WTC11 (cell line): Measurements from ENCODE around the gene UBE3A. TPM values are rescaled to one million over a fixed set of nuclear protein-coding genes. Genes with fewer than 3 reads are reported as not detected.

Source experiments
- ATAC-seq: fragments of 200-7000 bp; cut with Tn5 transposase; 2 replicates; pipeline ENCODE4 v1.10.0; 2021; ENCODE audit warnings: mild to moderate bottlenecking, moderate library complexity
- CTCF ChIA-PET: fragments of 300-600 bp; sonication (Branson Sonifier 250); formaldehyde crosslinking; loops from one replicate; lab custom pipeline; 2021; ENCODE audit warnings: antibody characterized with exemption; lab: Charles Lee
- POLR2A ChIA-PET: fragments of 350-600 bp; sonication (Branson Sonifier 250); formaldehyde crosslinking; loops from one replicate; lab custom pipeline; 2021; ENCODE audit warnings: antibody characterized with exemption; lab: Charles Lee
- DNase-seq: peaks from one replicate; pipeline ENCODE4 v3.0.0; 2021; ENCODE audit warnings: low spot score
- H3K27ac Mint-ChIP-seq: 2 replicates; pipeline ENCODE4 v1.8.0; 2021; ENCODE audit warnings: mixed read lengths
- H3K27me3 Mint-ChIP-seq: 2 replicates; pipeline ENCODE4 v1.8.0; 2021; ENCODE audit warnings: low read depth, mild to moderate bottlenecking, moderate library complexity, mixed read lengths
- H3K36me3 Mint-ChIP-seq: 2 replicates; pipeline ENCODE4 v1.8.0; 2021; ENCODE audit warnings: mixed read lengths
- H3K4me1 Mint-ChIP-seq: 2 replicates; pipeline ENCODE4 v1.8.0; 2022; ENCODE audit warnings: mixed read lengths
- H3K4me3 Mint-ChIP-seq: 2 replicates; pipeline ENCODE4 v1.8.0; 2021; ENCODE audit warnings: mild to moderate bottlenecking, moderate library complexity, mixed read lengths
- H3K9me3 Mint-ChIP-seq: 2 replicates; pipeline ENCODE4 v1.8.0; 2021; ENCODE audit warnings: mixed read lengths
- CBFB ChIP-seq: sonication (generic); formaldehyde crosslinking; IDR thresholded peaks from 2 replicates; pipeline ENCODE4 v1.8.1; 2022; ENCODE audit warnings: mild to moderate bottlenecking, low read depth, missing genetic modification reagents
- CREM ChIP-seq: sonication (generic); formaldehyde crosslinking; IDR thresholded peaks from 2 replicates; pipeline ENCODE4 v1.8.1; 2022; ENCODE audit warnings: mild to moderate bottlenecking, missing genetic modification reagents, moderate library complexity
- GRHL2 ChIP-seq: fragments of 250-450 bp; sonication (Bioruptor Pico); IDR thresholded peaks from 2 replicates; pipeline ENCODE4 v1.8.0; 2022; ENCODE audit warnings: mild to moderate bottlenecking, moderate library complexity; ENCODE audit not compliant: insufficient replicate concordance, severe bottlenecking
- GTF2I ChIP-seq: fragments of 250-450 bp; sonication (Bioruptor Pico); conservative IDR thresholded peaks from 2 replicates; pipeline ENCODE4 v1.4.0; 2021; ENCODE audit warnings: mild to moderate bottlenecking
- IRF2 ChIP-seq: sonication (generic); formaldehyde crosslinking; IDR thresholded peaks from 2 replicates; pipeline ENCODE4 v1.8.0; 2022; ENCODE audit warnings: low read depth, missing genetic modification reagents, borderline replicate concordance
- JAZF1 ChIP-seq: fragments of 250-450 bp; sonication (Bioruptor Pico); IDR thresholded peaks from 2 replicates; pipeline ENCODE4 v1.9.0; 2021; ENCODE audit warnings: moderate library complexity, mild to moderate bottlenecking, inconsistent platforms
- JUN ChIP-seq: sonication (generic); formaldehyde crosslinking; IDR thresholded peaks from 2 replicates; pipeline ENCODE4 v1.8.0; 2023; ENCODE audit warnings: mild to moderate bottlenecking, missing genetic modification reagents
- NFYB ChIP-seq: sonication (generic); formaldehyde crosslinking; conservative IDR thresholded peaks from 2 replicates; pipeline ENCODE4 v1.8.0; 2022; ENCODE audit warnings: low read depth, missing genetic modification reagents
- NR2C2 ChIP-seq: sonication (generic); formaldehyde crosslinking; IDR thresholded peaks from 2 replicates; pipeline ENCODE4 v1.8.0; 2022; ENCODE audit warnings: mild to moderate bottlenecking, missing genetic modification reagents
- NR3C1 ChIP-seq: sonication (generic); formaldehyde crosslinking; conservative IDR thresholded peaks from 2 replicates; pipeline ENCODE4 v1.8.1; 2023; ENCODE audit warnings: low read depth, mild to moderate bottlenecking, missing genetic modification reagents
- PRRX2 ChIP-seq: fragments of 250-450 bp; sonication (Bioruptor Pico); IDR thresholded peaks from 2 replicates; pipeline ENCODE4 v1.8.0; 2021; ENCODE audit warnings: mild to moderate bottlenecking
- ZNF416 ChIP-seq: fragments of 250-450 bp; sonication (Bioruptor Pico); IDR thresholded peaks from 2 replicates; pipeline ENCODE4 v1.9.0; 2021; ENCODE audit warnings: mild to moderate bottlenecking, inconsistent platforms
- total RNA-seq: library from RNA; stranded (reverse); gene quantifications from 3 replicates; pipeline ENCODE4 v1.2.3, GENCODE V29; 2021
- TF ChIP-seq, protein P1 (sequence below): sonication (generic); formaldehyde crosslinking; IDR thresholded peaks from 2 replicates; pipeline ENCODE4 v1.8.1; 2023; ENCODE audit warnings: mild to moderate bottlenecking, moderate library complexity, missing genetic modification reagents
- TF ChIP-seq, protein P2 (sequence below): fragments of 200-600 bp; IDR thresholded peaks from 2 replicates; pipeline ENCODE4 v1.8.0; 2022; ENCODE audit warnings: antibody characterized with exemption
- TF ChIP-seq, protein P3 (sequence below): sonication (generic); formaldehyde crosslinking; IDR thresholded peaks from 2 replicates; pipeline ENCODE4 v1.8.0; 2023; ENCODE audit warnings: missing genetic modification reagents
- TF ChIP-seq, protein P4 (sequence below): fragments of 250-450 bp; sonication (Bioruptor Pico); IDR thresholded peaks from 2 replicates; pipeline ENCODE4 v1.9.0; 2021; ENCODE audit warnings: mild to moderate bottlenecking
- TF ChIP-seq, protein P5 (sequence below): sonication (generic); formaldehyde crosslinking; IDR thresholded peaks from 2 replicates; pipeline ENCODE4 v1.8.1; 2023; ENCODE audit warnings: mild to moderate bottlenecking, missing genetic modification reagents
- TF ChIP-seq, protein P6 (sequence below): sonication (generic); formaldehyde crosslinking; IDR thresholded peaks from 2 replicates; pipeline ENCODE4 v1.8.0; 2023; ENCODE audit warnings: missing genetic modification reagents, mild to moderate bottlenecking, borderline replicate concordance
- TF ChIP-seq, protein P7 (sequence below): sonication (generic); formaldehyde crosslinking; IDR thresholded peaks from 2 replicates; pipeline ENCODE4 v1.8.0; 2022; ENCODE audit warnings: mild to moderate bottlenecking, missing genetic modification reagents

The UBE3A gene
- total RNA-seq, 1 experiment from 2014 or later: 120 TPM

DNA sequence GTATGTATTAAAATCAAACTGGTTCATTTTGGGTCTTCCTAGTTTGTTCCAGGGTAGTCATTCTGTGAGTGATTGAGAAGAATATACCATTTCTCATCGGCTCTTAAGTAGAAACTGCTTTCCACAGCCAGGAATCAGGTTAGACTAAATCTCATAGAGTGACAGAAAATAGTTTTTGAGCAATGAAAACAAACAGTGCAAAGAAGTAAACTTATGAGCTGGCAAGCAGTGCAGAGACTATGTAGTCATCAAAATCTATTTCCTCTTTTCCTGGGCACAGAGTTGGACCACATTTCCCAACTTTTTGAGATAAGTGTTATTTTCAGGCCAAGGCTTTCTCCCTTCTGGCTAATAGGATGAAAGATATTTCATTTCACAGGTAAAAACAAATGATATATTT lies 66.5 kb downstream of the UBE3A start:
- Mint-ChIP-seq H3K9me3 (no peaks in the 10 kb centered on the region), H3K4me3 (no peak overlapping the region), H3K36me3 (peaks cover 53% of the 10 kb centered on the region), H3K27ac (no peak overlapping the region), H3K4me1 (peaks cover 4% of the 10 kb centered on the region), H3K27me3 (no peaks in the 10 kb centered on the region)
- ChIA-PET CTCF (no interaction called here), POLR2A (no interaction called here)
- DNase-seq: no peak
- TF ChIP-seq, protein P1, sequence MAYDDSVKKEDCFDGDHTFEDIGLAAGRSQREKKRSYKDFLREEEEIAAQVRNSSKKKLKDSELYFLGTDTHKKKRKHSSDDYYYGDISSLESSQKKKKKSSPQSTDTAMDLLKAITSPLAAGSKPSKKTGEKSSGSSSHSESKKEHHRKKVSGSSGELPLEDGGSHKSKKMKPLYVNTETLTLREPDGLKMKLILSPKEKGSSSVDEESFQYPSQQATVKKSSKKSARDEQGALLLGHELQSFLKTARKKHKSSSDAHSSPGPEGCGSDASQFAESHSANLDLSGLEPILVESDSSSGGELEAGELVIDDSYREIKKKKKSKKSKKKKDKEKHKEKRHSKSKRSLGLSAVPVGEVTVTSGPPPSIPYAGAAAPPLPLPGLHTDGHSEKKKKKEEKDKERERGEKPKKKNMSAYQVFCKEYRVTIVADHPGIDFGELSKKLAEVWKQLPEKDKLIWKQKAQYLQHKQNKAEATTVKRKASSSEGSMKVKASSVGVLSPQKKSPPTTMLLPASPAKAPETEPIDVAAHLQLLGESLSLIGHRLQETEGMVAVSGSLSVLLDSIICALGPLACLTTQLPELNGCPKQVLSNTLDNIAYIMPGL: no peak
- TF ChIP-seq, protein P2, sequence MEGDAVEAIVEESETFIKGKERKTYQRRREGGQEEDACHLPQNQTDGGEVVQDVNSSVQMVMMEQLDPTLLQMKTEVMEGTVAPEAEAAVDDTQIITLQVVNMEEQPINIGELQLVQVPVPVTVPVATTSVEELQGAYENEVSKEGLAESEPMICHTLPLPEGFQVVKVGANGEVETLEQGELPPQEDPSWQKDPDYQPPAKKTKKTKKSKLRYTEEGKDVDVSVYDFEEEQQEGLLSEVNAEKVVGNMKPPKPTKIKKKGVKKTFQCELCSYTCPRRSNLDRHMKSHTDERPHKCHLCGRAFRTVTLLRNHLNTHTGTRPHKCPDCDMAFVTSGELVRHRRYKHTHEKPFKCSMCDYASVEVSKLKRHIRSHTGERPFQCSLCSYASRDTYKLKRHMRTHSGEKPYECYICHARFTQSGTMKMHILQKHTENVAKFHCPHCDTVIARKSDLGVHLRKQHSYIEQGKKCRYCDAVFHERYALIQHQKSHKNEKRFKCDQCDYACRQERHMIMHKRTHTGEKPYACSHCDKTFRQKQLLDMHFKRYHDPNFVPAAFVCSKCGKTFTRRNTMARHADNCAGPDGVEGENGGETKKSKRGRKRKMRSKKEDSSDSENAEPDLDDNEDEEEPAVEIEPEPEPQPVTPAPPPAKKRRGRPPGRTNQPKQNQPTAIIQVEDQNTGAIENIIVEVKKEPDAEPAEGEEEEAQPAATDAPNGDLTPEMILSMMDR: no peak
- TF ChIP-seq, protein P3, sequence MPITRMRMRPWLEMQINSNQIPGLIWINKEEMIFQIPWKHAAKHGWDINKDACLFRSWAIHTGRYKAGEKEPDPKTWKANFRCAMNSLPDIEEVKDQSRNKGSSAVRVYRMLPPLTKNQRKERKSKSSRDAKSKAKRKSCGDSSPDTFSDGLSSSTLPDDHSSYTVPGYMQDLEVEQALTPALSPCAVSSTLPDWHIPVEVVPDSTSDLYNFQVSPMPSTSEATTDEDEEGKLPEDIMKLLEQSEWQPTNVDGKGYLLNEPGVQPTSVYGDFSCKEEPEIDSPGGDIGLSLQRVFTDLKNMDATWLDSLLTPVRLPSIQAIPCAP (CRISPR knock-in tag): no peak
- TF ChIP-seq PRRX2 (CRISPR knock-in tag): no peak
- TF ChIP-seq ZNF416: no peak
- no peak for TF ChIP-seq NR2C2 (CRISPR knock-in tag)
- TF ChIP-seq JAZF1: no peak
- TF ChIP-seq CBFB (CRISPR knock-in tag): no peak
- no peak for TF ChIP-seq JUN (CRISPR knock-in tag)
- ATAC-seq: no peak

DNA sequence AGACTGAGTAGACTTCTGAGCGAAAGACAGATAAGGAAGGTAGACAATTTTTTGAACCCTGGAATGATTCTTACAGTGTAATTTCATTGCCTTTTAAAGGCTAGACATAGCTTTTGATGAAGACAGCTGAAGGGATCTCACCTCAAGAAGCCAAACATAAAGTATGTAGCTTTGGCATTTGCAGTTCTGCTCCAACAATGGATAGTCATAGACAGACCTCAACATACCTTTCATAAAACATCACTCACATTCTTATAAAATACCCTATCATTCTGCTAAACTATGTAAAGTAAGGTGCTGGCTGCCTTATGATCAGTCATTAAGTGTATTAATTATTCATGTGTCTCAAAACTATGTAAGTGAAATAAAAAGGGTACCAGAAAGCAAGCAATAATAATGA lies 70.0 kb downstream of the UBE3A start:
- no peak for DNase-seq
- CTCF ChIA-PET: no interaction called here
- H3K27ac Mint-ChIP-seq: peak overlapping the region; percentile 17; the same call in 1 of the 2 replicates

DNA sequence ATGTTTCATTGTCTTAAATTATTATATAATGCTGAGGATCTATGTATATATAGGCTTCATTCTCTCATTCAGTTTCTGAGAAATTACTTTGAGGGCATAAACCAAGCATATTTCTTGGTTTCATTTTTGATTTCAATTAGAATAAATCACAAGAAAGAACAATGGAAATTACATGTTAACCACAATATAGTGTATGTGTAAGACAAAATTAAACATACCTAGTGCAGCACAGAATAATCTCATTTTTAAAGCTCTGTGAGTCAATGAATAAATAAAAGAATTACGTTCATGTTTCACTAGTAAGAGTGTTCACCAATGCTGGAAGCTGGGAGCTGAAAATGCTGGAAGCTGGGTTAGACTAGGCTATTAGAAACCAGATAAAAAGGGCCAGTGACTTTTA lies 72.8 kb downstream of the UBE3A start:
- Mint-ChIP-seq H3K9me3 (no peaks in the 10 kb centered on the region), H3K27me3 (no peaks in the 10 kb centered on the region), H3K4me1 (peaks cover 4% of the 10 kb centered on the region), H3K4me3 (no peak overlapping the region), H3K27ac (no peak overlapping the region), H3K36me3 (peaks cover 17% of the 10 kb centered on the region)
- CTCF ChIA-PET: no interaction called here
- DNase-seq (no peak), ATAC-seq (no peak)
- POLR2A ChIA-PET: interaction anchor here (0.6 kb wide), 1 partner anchor 1719 kb away, joined by 5 read pairs; no protein-coding TSS in a partner anchor
- TF ChIP-seq JUN (CRISPR knock-in tag) (no peak), NFYB (no peak), GTF2I (CRISPR knock-in tag) (no peak), CBFB (CRISPR knock-in tag) (no peak), CREM (no peak), GRHL2 (CRISPR knock-in tag) (no peak), IRF2 (CRISPR knock-in tag) (no peak), NR3C1 (CRISPR knock-in tag) (no peak)
- TF ChIP-seq, protein P3 (CRISPR knock-in tag): no peak
- TF ChIP-seq, protein P4, sequence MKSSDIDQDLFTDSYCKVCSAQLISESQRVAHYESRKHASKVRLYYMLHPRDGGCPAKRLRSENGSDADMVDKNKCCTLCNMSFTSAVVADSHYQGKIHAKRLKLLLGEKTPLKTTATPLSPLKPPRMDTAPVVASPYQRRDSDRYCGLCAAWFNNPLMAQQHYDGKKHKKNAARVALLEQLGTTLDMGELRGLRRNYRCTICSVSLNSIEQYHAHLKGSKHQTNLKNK: no peak
- TF ChIP-seq, protein P5, sequence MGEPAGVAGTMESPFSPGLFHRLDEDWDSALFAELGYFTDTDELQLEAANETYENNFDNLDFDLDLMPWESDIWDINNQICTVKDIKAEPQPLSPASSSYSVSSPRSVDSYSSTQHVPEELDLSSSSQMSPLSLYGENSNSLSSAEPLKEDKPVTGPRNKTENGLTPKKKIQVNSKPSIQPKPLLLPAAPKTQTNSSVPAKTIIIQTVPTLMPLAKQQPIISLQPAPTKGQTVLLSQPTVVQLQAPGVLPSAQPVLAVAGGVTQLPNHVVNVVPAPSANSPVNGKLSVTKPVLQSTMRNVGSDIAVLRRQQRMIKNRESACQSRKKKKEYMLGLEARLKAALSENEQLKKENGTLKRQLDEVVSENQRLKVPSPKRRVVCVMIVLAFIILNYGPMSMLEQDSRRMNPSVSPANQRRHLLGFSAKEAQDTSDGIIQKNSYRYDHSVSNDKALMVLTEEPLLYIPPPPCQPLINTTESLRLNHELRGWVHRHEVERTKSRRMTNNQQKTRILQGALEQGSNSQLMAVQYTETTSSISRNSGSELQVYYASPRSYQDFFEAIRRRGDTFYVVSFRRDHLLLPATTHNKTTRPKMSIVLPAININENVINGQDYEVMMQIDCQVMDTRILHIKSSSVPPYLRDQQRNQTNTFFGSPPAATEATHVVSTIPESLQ (CRISPR knock-in tag): no peak
- TF ChIP-seq, protein P6, sequence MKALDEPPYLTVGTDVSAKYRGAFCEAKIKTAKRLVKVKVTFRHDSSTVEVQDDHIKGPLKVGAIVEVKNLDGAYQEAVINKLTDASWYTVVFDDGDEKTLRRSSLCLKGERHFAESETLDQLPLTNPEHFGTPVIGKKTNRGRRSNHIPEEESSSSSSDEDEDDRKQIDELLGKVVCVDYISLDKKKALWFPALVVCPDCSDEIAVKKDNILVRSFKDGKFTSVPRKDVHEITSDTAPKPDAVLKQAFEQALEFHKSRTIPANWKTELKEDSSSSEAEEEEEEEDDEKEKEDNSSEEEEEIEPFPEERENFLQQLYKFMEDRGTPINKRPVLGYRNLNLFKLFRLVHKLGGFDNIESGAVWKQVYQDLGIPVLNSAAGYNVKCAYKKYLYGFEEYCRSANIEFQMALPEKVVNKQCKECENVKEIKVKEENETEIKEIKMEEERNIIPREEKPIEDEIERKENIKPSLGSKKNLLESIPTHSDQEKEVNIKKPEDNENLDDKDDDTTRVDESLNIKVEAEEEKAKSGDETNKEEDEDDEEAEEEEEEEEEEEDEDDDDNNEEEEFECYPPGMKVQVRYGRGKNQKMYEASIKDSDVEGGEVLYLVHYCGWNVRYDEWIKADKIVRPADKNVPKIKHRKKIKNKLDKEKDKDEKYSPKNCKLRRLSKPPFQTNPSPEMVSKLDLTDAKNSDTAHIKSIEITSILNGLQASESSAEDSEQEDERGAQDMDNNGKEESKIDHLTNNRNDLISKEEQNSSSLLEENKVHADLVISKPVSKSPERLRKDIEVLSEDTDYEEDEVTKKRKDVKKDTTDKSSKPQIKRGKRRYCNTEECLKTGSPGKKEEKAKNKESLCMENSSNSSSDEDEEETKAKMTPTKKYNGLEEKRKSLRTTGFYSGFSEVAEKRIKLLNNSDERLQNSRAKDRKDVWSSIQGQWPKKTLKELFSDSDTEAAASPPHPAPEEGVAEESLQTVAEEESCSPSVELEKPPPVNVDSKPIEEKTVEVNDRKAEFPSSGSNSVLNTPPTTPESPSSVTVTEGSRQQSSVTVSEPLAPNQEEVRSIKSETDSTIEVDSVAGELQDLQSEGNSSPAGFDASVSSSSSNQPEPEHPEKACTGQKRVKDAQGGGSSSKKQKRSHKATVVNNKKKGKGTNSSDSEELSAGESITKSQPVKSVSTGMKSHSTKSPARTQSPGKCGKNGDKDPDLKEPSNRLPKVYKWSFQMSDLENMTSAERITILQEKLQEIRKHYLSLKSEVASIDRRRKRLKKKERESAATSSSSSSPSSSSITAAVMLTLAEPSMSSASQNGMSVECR (CRISPR knock-in tag): no peak

More for the DNA sequence above, 70.0 kb downstream of the UBE3A start:
- TF ChIP-seq, protein P7, sequence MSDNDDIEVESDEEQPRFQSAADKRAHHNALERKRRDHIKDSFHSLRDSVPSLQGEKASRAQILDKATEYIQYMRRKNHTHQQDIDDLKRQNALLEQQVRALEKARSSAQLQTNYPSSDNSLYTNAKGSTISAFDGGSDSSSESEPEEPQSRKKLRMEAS (CRISPR knock-in tag): no peak
- no peak for ATAC-seq
- POLR2A ChIA-PET: no interaction called here
- H3K9me3 Mint-ChIP-seq: no peaks in the 10 kb centered on the region
- H3K36me3 Mint-ChIP-seq: peaks cover 34% of the 10 kb centered on the region
- no peaks in the 10 kb centered on the region for H3K27me3 Mint-ChIP-seq
- peaks cover 4% of the 10 kb centered on the region for H3K4me1 Mint-ChIP-seq
- H3K4me3 Mint-ChIP-seq: no peak overlapping the region
